Bronchial epithelial cell (primary cell): ENCODE results near the gene LARP6. TPM values are rescaled to one million over a fixed set of nuclear protein-coding genes. Genes with fewer than 3 reads are reported as not detected.
"Not testable (repeated sequence)": the region's sequence is repeated elsewhere in the genome, so short reads cannot be mapped to it uniquely, and the experiment has no call there.

Experiments used
- DNase-seq: peaks from one replicate; pipeline ENCODE4 v3.0.0-alpha.2; 2010; ENCODE audit warnings: low read depth
- FAIRE-seq: peaks from 2 replicates; lab custom pipeline; 2011; peaks lifted over from hg19 to GRCh38; lab: Jason Lieb, UNC
- H3K27me3 ChIP-seq: 2 replicates; pipeline ENCODE4 v1.5.1; 2011; ENCODE audit warnings: low read length; ENCODE audit not compliant: control insufficient read depth, insufficient read depth
- H3K36me3 ChIP-seq: 2 replicates; pipeline ENCODE4 v1.5.1; 2011; ENCODE audit warnings: low read length; ENCODE audit not compliant: control insufficient read depth, insufficient read depth
- H3K4me3 ChIP-seq: 2 replicates; pipeline ENCODE4 v1.5.1; 2011; ENCODE audit warnings: mild to moderate bottlenecking, low read depth, low read length, control low read depth
- total RNA-seq: library from RNA; depleted of rRNA; stranded (reverse); fragments of >200 nt; gene quantifications from 2 replicates; pipeline ENCODE4 v1.2.1, GENCODE V29; 2014
- TF ChIP-seq, protein P1 (sequence below): IDR thresholded peaks from 2 replicates; pipeline ENCODE4 v1.5.1; 2011; ENCODE audit warnings: mild to moderate bottlenecking, moderate library complexity, low read length, control low read depth, inconsistent platforms; ENCODE audit not compliant: insufficient read depth, severe bottlenecking

LARP6 gene
- total RNA-seq, 1 donor from 2014 or later: 41.1 TPM

- Histone ChIP-seq H3K36me3 (no peaks in the 10 kb centered on the region), H3K27me3 (no peaks in the 10 kb centered on the region), H3K4me3 (no peak overlapping the region)
- no peak for DNase-seq
- TF ChIP-seq, protein P1, sequence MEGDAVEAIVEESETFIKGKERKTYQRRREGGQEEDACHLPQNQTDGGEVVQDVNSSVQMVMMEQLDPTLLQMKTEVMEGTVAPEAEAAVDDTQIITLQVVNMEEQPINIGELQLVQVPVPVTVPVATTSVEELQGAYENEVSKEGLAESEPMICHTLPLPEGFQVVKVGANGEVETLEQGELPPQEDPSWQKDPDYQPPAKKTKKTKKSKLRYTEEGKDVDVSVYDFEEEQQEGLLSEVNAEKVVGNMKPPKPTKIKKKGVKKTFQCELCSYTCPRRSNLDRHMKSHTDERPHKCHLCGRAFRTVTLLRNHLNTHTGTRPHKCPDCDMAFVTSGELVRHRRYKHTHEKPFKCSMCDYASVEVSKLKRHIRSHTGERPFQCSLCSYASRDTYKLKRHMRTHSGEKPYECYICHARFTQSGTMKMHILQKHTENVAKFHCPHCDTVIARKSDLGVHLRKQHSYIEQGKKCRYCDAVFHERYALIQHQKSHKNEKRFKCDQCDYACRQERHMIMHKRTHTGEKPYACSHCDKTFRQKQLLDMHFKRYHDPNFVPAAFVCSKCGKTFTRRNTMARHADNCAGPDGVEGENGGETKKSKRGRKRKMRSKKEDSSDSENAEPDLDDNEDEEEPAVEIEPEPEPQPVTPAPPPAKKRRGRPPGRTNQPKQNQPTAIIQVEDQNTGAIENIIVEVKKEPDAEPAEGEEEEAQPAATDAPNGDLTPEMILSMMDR: no peak
- no peak for FAIRE-seq
These were observed 41.1 kb downstream of the LARP6 start for GRCh38 chr15:70812827-70813364.

GRCh38 chr15:70810916-70811578 lies 42.9 kb downstream of the LARP6 start:
- H3K36me3 ChIP-seq: no peaks in the 10 kb centered on the region
- TF ChIP-seq, protein P1: no peak
- FAIRE-seq: no peak
- DNase-seq: no peak
- no peaks in the 10 kb centered on the region for H3K27me3 ChIP-seq
- H3K4me3 ChIP-seq: no peak overlapping the region

DNA sequence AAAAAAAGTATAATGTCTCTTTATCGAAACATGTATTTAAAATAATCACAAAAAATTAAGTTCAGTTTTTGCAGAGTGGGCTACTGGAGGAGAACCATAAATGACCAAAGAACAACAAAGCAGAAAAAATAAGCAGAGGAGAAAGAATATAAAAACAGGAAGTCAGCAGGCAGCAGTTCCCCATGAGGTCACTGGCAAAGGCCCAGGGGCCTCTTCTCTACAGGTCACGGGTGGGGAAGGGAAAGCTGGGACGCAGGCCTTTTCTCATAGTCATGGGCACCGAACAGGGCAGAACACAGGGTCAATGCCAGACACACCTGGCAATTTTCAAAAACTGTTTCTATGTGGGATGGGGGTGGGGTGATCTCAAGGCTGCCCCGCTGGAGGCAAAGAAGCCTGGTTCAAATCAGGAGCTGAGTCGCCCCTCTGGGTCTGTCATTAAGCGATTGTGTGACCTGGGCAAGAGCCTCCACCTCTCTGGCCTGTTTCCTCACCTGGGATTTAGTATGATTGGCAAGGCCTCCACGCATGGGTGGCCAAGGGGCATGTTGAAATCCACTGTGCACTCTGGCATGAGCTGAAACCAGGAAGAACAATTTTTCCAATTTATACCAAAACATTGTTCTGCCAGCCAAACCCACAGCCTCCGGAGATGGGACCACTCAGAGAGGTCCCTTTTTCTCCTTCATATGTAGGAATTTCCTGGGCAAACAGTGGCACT lies 46.8 kb downstream of the LARP6 start:
- TF ChIP-seq, protein P1: no peak
- no peaks in the 10 kb centered on the region for H3K36me3 ChIP-seq
- DNase-seq: no peak
- no peak overlapping the region for H3K4me3 ChIP-seq
- no peak for FAIRE-seq
- H3K27me3 ChIP-seq: no peaks in the 10 kb centered on the region

DNA sequence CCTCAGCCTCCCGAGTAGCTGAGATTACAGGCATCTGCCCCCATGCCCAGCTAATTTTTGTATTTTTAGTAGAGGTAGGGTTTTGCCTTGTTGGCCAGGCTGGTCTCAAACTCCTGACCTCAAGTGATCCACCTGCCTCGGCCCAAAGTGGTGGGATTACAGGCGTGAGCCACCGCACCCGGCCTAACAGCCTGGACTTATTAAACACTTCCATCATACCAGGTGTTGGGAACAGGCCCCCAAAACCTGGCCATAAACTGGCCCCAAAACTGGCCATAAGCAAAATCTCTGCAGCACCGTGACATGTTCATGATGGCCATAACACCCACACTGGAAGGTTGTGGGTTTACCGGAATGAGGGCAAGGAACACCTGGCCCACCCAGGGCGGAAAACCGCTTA lies 49.6 kb downstream of the LARP6 start:
- not testable (repeated sequence) for FAIRE-seq, H3K27me3 ChIP-seq, H3K36me3 ChIP-seq, H3K4me3 ChIP-seq, DNase-seq

GRCh38 chr15:70802629-70803028 lies 51.3 kb downstream of the LARP6 start:
- peak; percentile 73 for DNase-seq
- H3K4me3 ChIP-seq: no peak overlapping the region
- no peaks in the 10 kb centered on the region for H3K27me3 ChIP-seq
- TF ChIP-seq, protein P1: no peak
- no peak for FAIRE-seq
- no peaks in the 10 kb centered on the region for H3K36me3 ChIP-seq

GRCh38 chr15:70801109-70801508 lies 52.8 kb downstream of the LARP6 start:
- TF ChIP-seq, protein P1: no peak
- DNase-seq (no peak), FAIRE-seq (no peak)
- no peaks in the 10 kb centered on the region for H3K27me3 ChIP-seq
- H3K4me3 ChIP-seq: no peak overlapping the region
- no peaks in the 10 kb centered on the region for H3K36me3 ChIP-seq
